GM12865 (cell line): ENCODE results near the gene SNRPN.
"Not testable (repeated sequence)": the region's sequence is repeated elsewhere in the genome, so short reads cannot be mapped to it uniquely, and the experiment has no call there.

Experiments used
- DNase-seq: peaks from one replicate; pipeline ENCODE4 v3.0.0; 2010; ENCODE audit warnings: low read depth
- H3K4me3 ChIP-seq: 2 replicates; pipeline ENCODE4 v1.5.1; 2011; ENCODE audit warnings: mild to moderate bottlenecking, low read depth, low read length, control low read depth
- TF ChIP-seq, protein P1 (sequence below): IDR thresholded peaks from 2 replicates; pipeline ENCODE4 v1.5.1; 2011; ENCODE audit warnings: low read length, control low read depth, low read depth, inconsistent platforms; ENCODE audit not compliant: insufficient read depth; ENCODE audit errors: missing control alignments

The SNRPN gene

DNA sequence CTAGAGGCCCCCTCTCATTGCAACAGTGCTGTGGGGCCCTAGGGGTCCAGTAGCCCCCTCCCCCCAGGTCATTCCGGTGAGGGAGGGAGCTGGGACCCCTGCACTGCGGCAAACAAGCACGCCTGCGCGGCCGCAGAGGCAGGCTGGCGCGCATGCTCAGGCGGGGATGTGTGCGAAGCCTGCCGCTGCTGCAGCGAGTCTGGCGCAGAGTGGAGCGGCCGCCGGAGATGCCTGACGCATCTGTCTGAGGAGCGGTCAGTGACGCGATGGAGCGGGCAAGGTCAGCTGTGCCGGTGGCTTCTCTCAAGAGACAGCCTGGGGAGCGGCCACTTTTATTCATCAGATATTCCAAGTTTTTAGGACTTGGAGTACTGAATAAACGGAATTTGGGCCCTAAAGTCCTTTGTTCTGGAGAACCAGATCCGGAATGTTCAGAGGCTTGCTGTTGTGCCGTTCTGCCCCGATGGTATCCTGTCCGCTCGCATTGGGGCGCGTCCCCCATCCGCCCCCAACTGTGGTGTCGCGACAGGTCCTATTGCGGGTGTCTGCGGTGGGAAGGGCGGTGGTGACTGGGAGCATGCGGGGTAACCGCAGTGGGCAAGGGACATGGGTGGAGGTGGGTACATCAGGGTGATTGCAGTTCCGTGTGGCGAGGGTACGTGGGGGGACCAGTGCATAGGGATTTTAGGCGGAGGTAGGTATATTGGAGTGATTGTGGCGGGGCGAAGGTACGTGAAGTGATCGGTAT, at the start of gene SNRPN, which contains the start of gene SNURF:
Gene SNRPN, plus strand, starts transcription at position 205 of the 748 bp plus-strand sequence. CDS start 19,467 bp downstream, outside the sequence.
Gene SNURF, plus strand, starts transcription at position 205 of the 748 bp plus-strand sequence. Its CDS starts 62 bp downstream, at position 267.
- DNase-seq: peak; percentile 77
- TF ChIP-seq, protein P1, sequence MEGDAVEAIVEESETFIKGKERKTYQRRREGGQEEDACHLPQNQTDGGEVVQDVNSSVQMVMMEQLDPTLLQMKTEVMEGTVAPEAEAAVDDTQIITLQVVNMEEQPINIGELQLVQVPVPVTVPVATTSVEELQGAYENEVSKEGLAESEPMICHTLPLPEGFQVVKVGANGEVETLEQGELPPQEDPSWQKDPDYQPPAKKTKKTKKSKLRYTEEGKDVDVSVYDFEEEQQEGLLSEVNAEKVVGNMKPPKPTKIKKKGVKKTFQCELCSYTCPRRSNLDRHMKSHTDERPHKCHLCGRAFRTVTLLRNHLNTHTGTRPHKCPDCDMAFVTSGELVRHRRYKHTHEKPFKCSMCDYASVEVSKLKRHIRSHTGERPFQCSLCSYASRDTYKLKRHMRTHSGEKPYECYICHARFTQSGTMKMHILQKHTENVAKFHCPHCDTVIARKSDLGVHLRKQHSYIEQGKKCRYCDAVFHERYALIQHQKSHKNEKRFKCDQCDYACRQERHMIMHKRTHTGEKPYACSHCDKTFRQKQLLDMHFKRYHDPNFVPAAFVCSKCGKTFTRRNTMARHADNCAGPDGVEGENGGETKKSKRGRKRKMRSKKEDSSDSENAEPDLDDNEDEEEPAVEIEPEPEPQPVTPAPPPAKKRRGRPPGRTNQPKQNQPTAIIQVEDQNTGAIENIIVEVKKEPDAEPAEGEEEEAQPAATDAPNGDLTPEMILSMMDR: no peak
- H3K4me3 ChIP-seq: peak within 1 kb of the TSS; percentile 76

DNA sequence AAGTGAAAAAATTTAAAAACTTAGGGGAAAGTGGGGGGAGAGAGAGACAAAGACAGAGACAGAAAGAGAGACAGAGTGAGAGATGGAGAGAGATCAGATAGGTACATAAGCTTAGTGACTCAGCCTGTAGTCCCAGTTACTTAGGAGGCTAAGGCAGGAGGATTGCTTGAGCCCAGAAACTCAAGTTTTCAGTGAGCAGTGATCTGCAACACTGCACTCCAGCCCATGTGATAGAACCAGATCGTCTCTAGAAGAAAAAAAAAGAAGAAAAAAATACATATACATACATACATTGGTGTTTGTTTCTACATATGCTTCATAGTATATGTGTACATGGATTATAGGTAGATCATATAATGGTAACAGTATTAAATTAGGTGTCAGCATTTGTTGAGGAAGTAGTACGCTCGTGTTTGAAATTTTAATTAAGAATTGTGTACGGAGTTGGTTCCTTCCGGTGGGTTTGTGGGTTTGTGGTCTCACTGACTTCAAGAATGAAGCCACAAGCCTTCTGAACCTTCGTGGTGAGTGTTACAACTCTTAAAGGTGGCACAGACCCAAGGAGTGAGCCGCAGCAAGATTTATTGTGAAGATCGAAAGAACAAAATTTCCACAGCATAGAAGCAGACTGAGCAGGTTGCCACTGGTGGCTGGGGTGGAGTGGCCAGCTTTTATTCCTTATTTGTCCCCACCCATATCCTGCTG, 38.3 kb upstream of the SNRPN start:
- H3K4me3 ChIP-seq: no peak overlapping the region
- TF ChIP-seq, protein P1: no peak
- DNase-seq: no peak

DNA sequence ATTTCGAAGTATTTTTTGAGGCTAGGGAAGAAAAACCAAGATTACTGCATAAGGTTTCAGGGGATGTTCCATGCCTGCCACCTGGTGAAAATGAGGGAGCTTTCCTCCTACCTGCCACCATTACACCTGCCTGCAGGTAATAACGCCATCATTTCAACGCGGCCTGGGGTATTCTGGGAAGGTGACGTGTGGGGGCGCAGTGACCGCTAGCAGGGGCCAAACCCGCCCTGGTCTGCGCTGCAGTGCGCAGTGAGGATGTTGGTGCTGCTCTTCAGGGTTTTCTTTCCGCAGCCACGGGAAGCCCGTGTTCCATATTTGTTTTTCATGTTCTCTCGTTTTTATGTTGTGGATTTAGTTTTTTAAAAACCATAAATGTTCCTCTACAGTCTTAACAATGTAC, 37.4 kb upstream of the SNRPN start:
- no peak for DNase-seq
- TF ChIP-seq, protein P1: no peak
- no peak overlapping the region for H3K4me3 ChIP-seq

DNA sequence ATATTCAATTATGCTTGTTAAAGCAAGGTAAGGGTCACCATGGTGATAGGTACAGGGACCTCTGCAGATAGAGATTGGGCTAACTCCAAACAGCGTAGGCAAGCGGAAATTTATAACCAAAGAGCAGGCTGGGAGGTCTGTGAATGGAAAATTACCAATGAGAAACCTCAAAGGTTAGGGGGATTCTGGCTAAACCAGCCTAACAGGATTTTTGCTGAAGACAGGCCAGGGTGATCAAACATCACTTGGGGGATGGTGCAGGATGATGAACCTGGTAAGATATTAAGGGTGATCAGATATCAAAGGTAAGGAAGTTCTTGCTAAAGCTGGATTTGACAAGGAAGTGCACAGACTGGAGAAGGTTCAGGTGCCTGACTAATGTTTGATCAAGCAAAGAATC, 35.3 kb upstream of the SNRPN start:
- DNase-seq: no peak
- no peak overlapping the region for H3K4me3 ChIP-seq
- TF ChIP-seq, protein P1: no peak

GRCh38 chr15:24922781-24923180, 32.0 kb upstream of the SNRPN start:
- not testable (repeated sequence) for H3K4me3 ChIP-seq, DNase-seq

GRCh38 chr15:24924153-24924552, 30.6 kb upstream of the SNRPN start:
- H3K4me3 ChIP-seq: no peak overlapping the region
- TF ChIP-seq, protein P1: no peak
- DNase-seq: no peak

DNA sequence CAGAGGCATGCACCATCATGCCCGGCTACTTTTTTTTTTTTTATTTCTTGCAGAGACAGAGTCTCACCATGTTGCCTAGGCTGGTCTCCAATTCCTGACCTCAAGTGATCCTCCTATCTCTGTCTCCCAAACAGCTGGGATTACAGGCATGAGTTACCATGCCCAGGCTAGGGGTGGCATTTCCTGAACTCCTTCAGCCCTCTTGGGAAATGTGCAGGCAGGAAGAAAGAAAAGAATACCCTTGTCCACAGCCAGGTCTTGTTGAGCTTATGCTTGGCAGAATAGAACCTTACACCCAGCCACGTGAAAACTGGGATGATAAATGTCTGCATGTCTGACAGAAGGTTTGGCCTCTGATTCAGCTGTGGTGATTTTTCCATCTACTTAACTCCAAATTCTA, 30.2 kb upstream of the SNRPN start:
- no peak overlapping the region for H3K4me3 ChIP-seq
- no peak for DNase-seq
- TF ChIP-seq, protein P1: no peak

GRCh38 chr15:24931874-24932732, 22.7 kb upstream of the SNRPN start:
- DNase-seq, H3K4me3 ChIP-seq: not testable (repeated sequence)
